K562 (cell line): ENCODE data around the gene CROCC2. TPM values are rescaled to one million over a fixed set of nuclear protein-coding genes. Genes with fewer than 3 reads are reported as not detected.

Source experiments
- BRD9 ChIP-seq: fragments of 450-650 bp; IDR thresholded peaks from 2 replicates; pipeline ENCODE4 v1.6.1; 2018; ENCODE audit warnings: low read depth; ENCODE audit not compliant: partially characterized antibody
- CTCF ChIP-seq, 3 experiments: IDR thresholded peaks in 2 of 3; conservative IDR thresholded peaks in 1 of 3; 2 replicates each; pipeline ENCODE4 v1.5.1; 2011 to 2012; ENCODE audit warnings: low read length in 3 of 3, mild to moderate bottlenecking in 3 of 3, control low read depth in 2 of 3, improper control_type of control experiment in 1 of 3, inconsistent platforms in 1 of 3, low read depth in 1 of 3, mixed read lengths in 1 of 3, moderate library complexity in 1 of 3; ENCODE audit not compliant: insufficient read depth in 2 of 3
- GABPB1 ChIP-seq: sonication (generic); formaldehyde crosslinking; IDR thresholded peaks from 2 replicates; pipeline ENCODE4 v1.8.0; 2022; ENCODE audit warnings: mild to moderate bottlenecking, missing genetic modification reagents
- JUND ChIP-seq, 2 experiments: IDR thresholded peaks; 2 replicates in 1 of 2; 3 replicates in 1 of 2; pipeline ENCODE4 v1.6.1; 2011; ENCODE audit warnings: borderline replicate concordance in 2 of 2, low read depth in 2 of 2, low read length in 2 of 2, improper control_type of control experiment in 1 of 2, missing biosample characterization in 1 of 2, missing genetic modification characterization in 1 of 2, missing genetic modification reagents in 1 of 2
- NR2C2 ChIP-seq, 2 experiments: fragments of 200-800 bp in 1 of 2; sonication (Bioruptor generic) in 1 of 2; sonication (generic) in 1 of 2; formaldehyde crosslinking in 1 of 2; IDR thresholded peaks; 2 replicates each; pipeline versions ENCODE4 v1.6.1 to v1.8.0; 2016 to 2022; ENCODE audit warnings: mild to moderate bottlenecking in 1 of 2, missing compliant biosample characterization in 1 of 2, missing genetic modification characterization in 1 of 2, missing genetic modification reagents in 1 of 2
- RBM15 ChIP-seq: fragments of 200-400 bp; formaldehyde crosslinking; IDR thresholded peaks from 2 replicates; pipeline ENCODE4 v1.6.1; 2018; ENCODE audit warnings: mild to moderate bottlenecking, low read length, moderate library complexity; ENCODE audit not compliant: insufficient read depth
- REST ChIP-seq, 2 experiments: fragments of 450-650 bp; formaldehyde crosslinking in 1 of 2; IDR thresholded peaks; 2 replicates each; pipeline versions ENCODE4 v1.4.0 to v1.6.1; 2014 to 2020; ENCODE audit warnings: mild to moderate bottlenecking in 2 of 2, borderline replicate concordance in 1 of 2, low read depth in 1 of 2
- ZNF707 ChIP-seq: fragments of 250-450 bp; sonication (Bioruptor Pico); conservative IDR thresholded peaks from 2 replicates; pipeline ENCODE4 v1.8.0; 2022; ENCODE audit warnings: inconsistent platforms, mild to moderate bottlenecking, moderate library complexity
- ZNF830 ChIP-seq: fragments of 250-450 bp; sonication (Bioruptor Pico); IDR thresholded peaks from 2 replicates; pipeline ENCODE4 v1.5.0; 2021; ENCODE audit warnings: mild to moderate bottlenecking
- polyA plus RNA-seq, 8 experiments: library from polyadenylated mRNA; depleted of rRNA in 4 of 8; stranded (reverse) in 5 of 8; unstranded in 3 of 8; fragments of >200 nt; fragmentation: Nextera tagmentation in 2 of 8; fragmentation: Illumina TruSeq in 1 of 8; extraction: Ambion mirVana in 2 of 8; extraction: Trizol in 1 of 8; gene quantifications; 2 replicates each; pipeline versions ENCODE4 v1.2.1 to v1.2.3, GENCODE V29; 2011 to 2014; ENCODE audit warnings: inconsistent platforms in 1 of 8, missing spikeins in 1 of 8
- total RNA-seq, 7 experiments: library from RNA; depleted of rRNA in 6 of 7; stranded (reverse); fragments of >200 nt in 6 of 7; fragmentation: Illumina TruSeq in 2 of 7; extraction: Trizol in 2 of 7; gene quantifications; 2 replicates each; pipeline versions ENCODE4 v1.2.1 to v1.2.3, GENCODE V29; 2011 to 2021; ENCODE audit warnings: low replicate concordance in 1 of 7

Gene CROCC2
- total and polyA plus RNA-seq, 9 of the 15 experiments (the other 6 are each of a cell fraction or from before 2014, with no cell fraction given): not detected

GRCh38 chr2:240914645-240915525 is 8.7 kb downstream of the CROCC2 start (continued):
- TF ChIP-seq REST (IDR thresholded peaks at IDR 0.05; ENCODE audit: borderline replicate concordance): no peak
- no peak for TF ChIP-seq REST (CRISPR knock-in tag; IDR thresholded peaks at IDR 0.05; ENCODE audit: low read depth)
- TF ChIP-seq ZNF830 (CRISPR knock-in tag): no peak
- no peak for TF ChIP-seq RBM15
- no peak for TF ChIP-seq ZNF707 (CRISPR knock-in tag)
- no peak for TF ChIP-seq JUND (IDR thresholded peaks at IDR 0.05; ENCODE audit: borderline replicate concordance, low read depth, low read length)
- TF ChIP-seq JUND (tag; IDR thresholded peaks at IDR 0.05; ENCODE audit: borderline replicate concordance, low read depth, low read length): no peak
- no peak for TF ChIP-seq CTCF (IDR thresholded peaks at IDR 0.05 in 2 of 3, conservative IDR thresholded peaks at IDR 0.05 in 1 of 3; ENCODE audit: insufficient read depth in 2 of 3, low read depth in 1 of 3, low read length in 3 of 3)
- TF ChIP-seq BRD9: no peak
- TF ChIP-seq NR2C2 (CRISPR knock-in tag; IDR thresholded peaks at IDR 0.05): no peak
- no peak for TF ChIP-seq NR2C2 (tag; IDR thresholded peaks at IDR 0.05)
- TF ChIP-seq GABPB1 (CRISPR knock-in tag): no peak
